KG1 (cell line): ENCODE results near the gene ADGRG6.

Experiments
- DNase-seq: peaks from one replicate; lab custom pipeline; 2025; lab: John Stamatoyannopoulos, UW

The ADGRG6 gene

GRCh38 chr6:142489722-142490610 is 188.2 kb downstream of the ADGRG6 start:
- no peak for DNase-seq
